LNCAP (cell line): ENCODE results near the gene SRP14.

ENCODE experiments used
- TF ChIP-seq, protein P1 (sequence below): fragments of 450-650 bp; IDR thresholded peaks from 2 replicates; pipeline ENCODE4 v1.5.1; 2017; ENCODE audit warnings: mild to moderate bottlenecking

The SRP14 gene

DNA sequence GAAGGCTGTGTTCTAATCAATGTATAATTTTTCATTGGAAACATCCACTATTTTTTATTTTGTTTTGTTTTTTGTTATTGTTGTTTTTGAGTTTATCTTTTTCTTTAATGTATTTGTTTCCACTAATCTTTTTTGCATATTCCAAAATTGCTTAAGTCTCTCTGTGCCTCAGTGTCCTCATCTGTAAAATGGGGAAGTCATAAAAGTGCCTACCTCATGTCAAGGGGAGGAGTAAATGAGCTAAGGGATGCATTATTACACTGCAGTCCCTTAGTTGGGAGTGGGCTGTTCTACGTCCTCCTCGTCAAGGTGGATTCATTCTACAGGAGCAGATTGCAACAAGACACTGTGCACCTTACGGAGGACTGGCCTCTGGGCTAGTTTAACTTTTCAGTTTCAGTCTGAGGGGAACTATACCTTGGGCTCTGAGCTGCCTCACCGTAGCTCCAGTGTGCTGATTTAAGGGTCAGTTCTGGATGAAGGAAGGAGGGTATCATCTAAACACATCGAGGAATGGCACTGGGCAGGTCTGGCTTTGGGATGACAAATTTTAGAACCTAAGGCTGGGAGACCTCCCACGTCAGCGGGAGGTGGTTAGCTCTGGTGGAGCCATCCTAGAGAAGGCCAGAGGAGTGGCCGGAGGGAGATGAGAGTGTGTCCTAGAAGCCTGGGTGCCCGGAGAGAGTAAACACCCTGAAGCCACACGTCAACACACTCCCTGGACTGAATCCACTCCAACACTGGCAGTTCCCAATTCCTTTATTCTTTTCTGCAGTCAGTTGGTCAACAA, 5.1 kb upstream of the SRP14 start:
- TF ChIP-seq, protein P1, sequence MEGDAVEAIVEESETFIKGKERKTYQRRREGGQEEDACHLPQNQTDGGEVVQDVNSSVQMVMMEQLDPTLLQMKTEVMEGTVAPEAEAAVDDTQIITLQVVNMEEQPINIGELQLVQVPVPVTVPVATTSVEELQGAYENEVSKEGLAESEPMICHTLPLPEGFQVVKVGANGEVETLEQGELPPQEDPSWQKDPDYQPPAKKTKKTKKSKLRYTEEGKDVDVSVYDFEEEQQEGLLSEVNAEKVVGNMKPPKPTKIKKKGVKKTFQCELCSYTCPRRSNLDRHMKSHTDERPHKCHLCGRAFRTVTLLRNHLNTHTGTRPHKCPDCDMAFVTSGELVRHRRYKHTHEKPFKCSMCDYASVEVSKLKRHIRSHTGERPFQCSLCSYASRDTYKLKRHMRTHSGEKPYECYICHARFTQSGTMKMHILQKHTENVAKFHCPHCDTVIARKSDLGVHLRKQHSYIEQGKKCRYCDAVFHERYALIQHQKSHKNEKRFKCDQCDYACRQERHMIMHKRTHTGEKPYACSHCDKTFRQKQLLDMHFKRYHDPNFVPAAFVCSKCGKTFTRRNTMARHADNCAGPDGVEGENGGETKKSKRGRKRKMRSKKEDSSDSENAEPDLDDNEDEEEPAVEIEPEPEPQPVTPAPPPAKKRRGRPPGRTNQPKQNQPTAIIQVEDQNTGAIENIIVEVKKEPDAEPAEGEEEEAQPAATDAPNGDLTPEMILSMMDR, result no peak

DNA sequence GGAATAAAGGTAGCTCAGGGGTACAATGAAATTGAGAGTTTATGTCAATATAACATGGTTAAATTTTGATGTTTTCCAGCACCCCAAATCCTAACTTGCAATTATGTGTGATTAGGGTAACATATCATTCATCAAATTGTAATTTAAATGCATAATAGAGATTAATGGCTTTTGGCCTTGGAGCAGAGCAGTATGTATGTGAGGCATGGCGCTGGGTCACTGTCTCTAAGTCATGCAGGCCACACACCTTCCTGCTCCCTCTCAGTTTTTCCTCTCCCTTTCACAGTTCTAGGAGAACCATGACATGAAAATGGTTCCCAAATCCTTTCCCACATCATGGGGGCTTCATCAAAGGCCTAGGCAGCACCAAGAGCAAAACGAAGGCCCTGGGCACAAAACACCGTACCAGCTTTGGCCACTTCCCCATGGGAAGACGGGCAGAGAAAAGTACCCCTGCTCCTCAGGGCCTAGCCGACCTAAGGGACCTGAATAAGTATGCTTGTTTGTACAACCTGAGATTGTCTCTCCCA, 3.9 kb upstream of the SRP14 start:
- TF ChIP-seq, protein P1, result no peak

DNA sequence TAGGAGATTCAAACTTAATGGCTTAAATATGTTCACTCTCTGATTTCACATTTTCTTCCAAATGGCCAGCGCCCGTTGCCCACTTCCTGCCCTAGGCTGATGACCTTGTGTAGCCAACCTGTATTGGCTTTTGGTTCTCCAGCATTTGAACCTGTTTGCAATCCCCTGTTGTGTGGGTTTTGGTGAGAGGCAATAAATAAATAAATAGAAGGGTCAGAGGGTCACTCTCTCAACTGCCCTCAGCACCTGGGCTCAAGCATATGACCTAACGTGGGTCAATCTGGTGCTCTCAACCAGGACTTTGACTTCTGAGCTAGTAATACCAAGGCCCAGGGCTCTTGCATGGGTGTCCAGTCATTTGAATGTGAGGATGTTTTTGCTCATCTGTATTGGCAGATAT, 1.8 kb upstream of the SRP14 start:
- TF ChIP-seq, protein P1, result no peak

DNA sequence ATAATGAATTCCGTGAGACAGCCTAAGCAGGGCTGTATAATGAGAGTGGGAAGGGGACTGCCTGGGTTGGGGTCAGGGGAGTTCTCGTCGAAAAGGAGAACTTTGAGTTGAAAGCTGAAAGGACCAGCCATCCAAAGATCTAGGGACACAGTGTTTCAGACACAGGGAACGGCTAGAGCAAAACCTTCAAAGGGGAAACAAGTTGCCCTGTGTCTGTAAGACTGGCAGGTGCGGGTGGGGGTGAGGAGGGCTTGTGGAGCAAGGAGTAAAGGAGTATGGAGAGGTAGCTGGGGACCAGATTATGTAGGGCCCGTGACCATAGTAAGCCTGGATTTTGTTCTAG, 1.3 kb upstream of the SRP14 start:
- TF ChIP-seq, protein P1, result no peak

DNA sequence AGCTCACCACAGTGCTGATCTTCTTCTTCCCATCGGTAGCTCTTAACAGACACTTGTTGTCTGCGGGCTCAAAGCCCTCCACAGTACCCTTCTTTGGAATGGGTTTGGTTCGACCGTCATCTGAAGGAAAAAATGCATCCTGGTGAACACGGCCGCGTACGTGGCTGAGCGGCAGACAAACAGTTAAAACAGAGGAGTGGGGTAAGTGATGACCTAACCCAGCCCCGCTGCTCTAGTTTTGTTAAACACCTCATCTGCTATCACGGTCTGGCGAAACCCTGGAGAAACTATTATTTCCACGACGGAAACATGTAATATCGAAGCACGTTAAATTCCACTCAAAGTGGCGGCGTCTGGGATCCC, 725 bp downstream of the SRP14 start:
- TF ChIP-seq, protein P1, result no peak

DNA sequence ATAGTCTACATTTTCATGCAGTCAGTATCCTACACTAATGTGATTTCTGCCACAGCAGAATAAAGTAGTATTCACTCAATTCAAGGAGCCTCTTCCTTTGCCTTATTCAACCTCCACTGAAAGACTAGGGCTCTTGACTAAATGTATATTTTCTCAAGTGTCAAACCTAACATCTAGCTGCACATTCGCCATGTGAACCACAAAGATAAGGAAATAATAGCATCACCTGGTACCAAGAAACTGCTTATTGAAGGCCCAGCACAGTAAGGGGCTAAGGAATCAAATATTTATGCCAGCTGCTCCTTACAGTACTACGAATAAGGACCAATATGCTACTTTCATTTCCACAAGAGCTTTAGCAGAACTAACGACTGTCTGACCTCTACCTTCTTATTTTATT, 1.3 kb downstream of the SRP14 start:
- TF ChIP-seq, protein P1, result no peak

GRCh38 chr15:40034186-40034946, 4.6 kb downstream of the SRP14 start:
- TF ChIP-seq, protein P1, result no peak
